M059J (cell line): ENCODE results near the gene ZNF213. TPM values are rescaled to one million over a fixed set of nuclear protein-coding genes. Genes with fewer than 3 reads are reported as not detected.

Experiments used
- total RNA-seq: library from RNA; depleted of rRNA; stranded (reverse); fragments of >200 nt; shearing (Covaris generic); gene quantifications from 2 replicates; pipeline ENCODE4 v1.2.3, GENCODE V29; 2014; rRNA removed

ZNF213 gene
- total RNA-seq, 1 experiment from 2014 or later = 6.2 TPM

Other genes with a start within 250 kb of the ZNF213 start
- 27.0 and 34.0 TPM in 2 replicates for gene FLYWCH1, start 223.1 kb upstream of the ZNF213 start, total RNA-seq
- gene KREMEN2, start 170.8 kb upstream of the ZNF213 start, total RNA-seq = 2.1 and 6.3 TPM in 2 replicates
- gene PAQR4, start 165.7 kb upstream of the ZNF213 start, total RNA-seq = 24.0 and 38.7 TPM in 2 replicates
- gene PKMYT1, start 154.6 kb upstream of the ZNF213 start, total RNA-seq = 47.4 and 57.5 TPM in 2 replicates
- not detected in 2 replicates for gene CLDN9, start 122.1 kb upstream of the ZNF213 start, total RNA-seq
- 0.27 and 0.34 TPM in 2 replicates for gene CLDN6, start 116.8 kb upstream of the ZNF213 start, total RNA-seq
- gene TNFRSF12A, start 114.7 kb upstream of the ZNF213 start, total RNA-seq = 662 and 743 TPM in 2 replicates
- gene HCFC1R1, start 111.1 kb upstream of the ZNF213 start, total RNA-seq = 28.1 and 47.8 TPM in 2 replicates
- 29.9 and 31.7 TPM in 2 replicates for gene THOC6, start 111.0 kb upstream of the ZNF213 start, total RNA-seq
- not detected in 2 replicates for gene BICDL2, start 98.1 kb upstream of the ZNF213 start, total RNA-seq
- gene MMP25, start 88.5 kb upstream of the ZNF213 start, total RNA-seq = 0.02 TPM in 1 of 2 replicates, not detected in the other
- gene IL32, start 69.4 kb upstream of the ZNF213 start, total RNA-seq = 51.5 and 62.5 TPM in 2 replicates
- gene ZSCAN10, start 35.7 kb upstream of the ZNF213 start, total RNA-seq = not detected in 2 replicates
- 13.5 and 15.4 TPM in 2 replicates for gene ZNF205, start 22.4 kb upstream of the ZNF213 start, total RNA-seq
- gene OR1F1, start 53.2 kb downstream of the ZNF213 start, total RNA-seq = 0.15 TPM in 1 of 2 replicates, not detected in the other
- 10.0 and 17.4 TPM in 2 replicates for gene ZNF200, start 100.1 kb downstream of the ZNF213 start, total RNA-seq
- gene MEFV, start 121.6 kb downstream of the ZNF213 start, total RNA-seq = 0.39 TPM in 1 of 2 replicates, not detected in the other
- gene ZNF263, start 148.5 kb downstream of the ZNF213 start, total RNA-seq = 37.4 and 48.8 TPM in 2 replicates
- gene TIGD7, start 170.4 kb downstream of the ZNF213 start, total RNA-seq = 7.5 and 10.6 TPM in 2 replicates
- 16.5 and 22.7 TPM in 2 replicates for gene ZNF75A, start 170.5 kb downstream of the ZNF213 start, total RNA-seq
- not detected in 2 replicates for gene OR2C1, start 220.9 kb downstream of the ZNF213 start, total RNA-seq